Chondrocyte (in vitro differentiated cells): ENCODE measurements around the gene TM4SF5. TPM values are rescaled to one million over a fixed set of nuclear protein-coding genes. Genes with fewer than 3 reads are reported as not detected.

ENCODE experiments used
- DNase-seq: peaks from one replicate; pipeline ENCODE4 v3.0.0; 2021; ENCODE audit warnings: mixed read lengths, low spot score
- H3K27ac Mint-ChIP-seq: one replicate; pipeline ENCODE4 v1.8.0; 2021; ENCODE audit warnings: mild to moderate bottlenecking, moderate library complexity, mixed read lengths; ENCODE audit not compliant: unreplicated experiment
- H3K27me3 Mint-ChIP-seq: 2 replicates; pipeline ENCODE4 v1.8.0; 2021; ENCODE audit warnings: low read depth, mixed read lengths
- H3K36me3 Mint-ChIP-seq: 2 replicates; pipeline ENCODE4 v1.8.0; 2021; ENCODE audit warnings: low read depth, mixed read lengths
- H3K4me1 Mint-ChIP-seq: 2 replicates; pipeline ENCODE4 v1.8.0; 2021; ENCODE audit warnings: low read depth, mild to moderate bottlenecking, mixed read lengths
- H3K4me3 Mint-ChIP-seq: one replicate; pipeline ENCODE4 v1.8.0; 2021; ENCODE audit warnings: mild to moderate bottlenecking, moderate library complexity, mixed read lengths; ENCODE audit not compliant: unreplicated experiment
- H3K9me3 Mint-ChIP-seq: 2 replicates; pipeline ENCODE4 v1.8.0; 2021; ENCODE audit warnings: low read depth, mixed read lengths
- CTCF ChIP-seq: fragments of 200-600 bp; sonication (generic); IDR thresholded peaks from 2 replicates; pipeline ENCODE4 v1.5.0; 2021; ENCODE audit warnings: antibody characterized with exemption, mild to moderate bottlenecking, moderate library complexity
- total RNA-seq: library from RNA; stranded (reverse); gene quantifications from 3 replicates; pipeline ENCODE4 v1.2.1, GENCODE V29; 2021

TM4SF5 gene
- total RNA-seq, 1 donor from 2014 or later: not detected

- no peaks in the 10 kb centered on the region for H3K36me3 Mint-ChIP-seq
- H3K27me3 Mint-ChIP-seq: peaks cover 23% of the 10 kb centered on the region
- DNase-seq: no peak
- peaks cover 16% of the 10 kb centered on the region for H3K4me1 Mint-ChIP-seq
- no peak overlapping the region for H3K4me3 Mint-ChIP-seq
- no peaks in the 10 kb centered on the region for H3K9me3 Mint-ChIP-seq
- no peak overlapping the region for H3K27ac Mint-ChIP-seq
- TF ChIP-seq CTCF: no peak
Measured at GRCh38 chr17:4742629-4743028, 29.1 kb upstream of the TM4SF5 start.

- peaks cover 16% of the 10 kb centered on the region for H3K4me1 Mint-ChIP-seq
- no peaks in the 10 kb centered on the region for H3K36me3 Mint-ChIP-seq
- H3K9me3 Mint-ChIP-seq: no peaks in the 10 kb centered on the region
- H3K27me3 Mint-ChIP-seq: peaks cover 26% of the 10 kb centered on the region
- DNase-seq: no peak
- no peak overlapping the region for H3K27ac Mint-ChIP-seq
- TF ChIP-seq CTCF: no peak
- H3K4me3 Mint-ChIP-seq: no peak overlapping the region
Measured at GRCh38 chr17:4743216-4743615, 28.5 kb upstream of the TM4SF5 start.

- peaks cover 9% of the 10 kb centered on the region for H3K4me1 Mint-ChIP-seq
- H3K27me3 Mint-ChIP-seq: peaks cover 29% of the 10 kb centered on the region
- TF ChIP-seq CTCF: no peak
- no peaks in the 10 kb centered on the region for H3K36me3 Mint-ChIP-seq
- H3K9me3 Mint-ChIP-seq: no peaks in the 10 kb centered on the region
- no peak for DNase-seq
- H3K4me3 Mint-ChIP-seq: no peak overlapping the region
- no peak overlapping the region for H3K27ac Mint-ChIP-seq
Measured at GRCh38 chr17:4743898-4744297, 27.8 kb upstream of the TM4SF5 start.

- TF ChIP-seq CTCF: peak; percentile 25
- Mint-ChIP-seq H3K36me3 (no peaks in the 10 kb centered on the region), H3K4me3 (peak overlapping the region; percentile 42), H3K4me1 (peaks cover 7% of the 10 kb centered on the region), H3K27me3 (peaks cover 36% of the 10 kb centered on the region), H3K27ac (no peak overlapping the region), H3K9me3 (no peaks in the 10 kb centered on the region)
- DNase-seq: no peak
Measured at GRCh38 chr17:4744999-4745969, 26.4 kb upstream of the TM4SF5 start.

- Mint-ChIP-seq H3K4me3 (no peak overlapping the region), H3K27ac (no peak overlapping the region), H3K27me3 (peaks cover 47% of the 10 kb centered on the region), H3K4me1 (peaks cover 7% of the 10 kb centered on the region), H3K36me3 (no peaks in the 10 kb centered on the region), H3K9me3 (no peaks in the 10 kb centered on the region)
- no peak for DNase-seq
- TF ChIP-seq CTCF: no peak
Measured at GRCh38 chr17:4747847-4748246, 23.8 kb upstream of the TM4SF5 start.
